GM19043 (cell line): Measurements from ENCODE around the gene MAGEA4.
"Not testable (repeated sequence)": the region's sequence is repeated elsewhere in the genome, so short reads cannot be mapped to it uniquely, and the experiment has no call there.

Experiments used
- ATAC-seq: cut with Tn5 transposase; IDR thresholded peaks from one replicate; pipeline ENCODE4 v1.9.1; 2021; ENCODE audit warnings: low read depth; ENCODE audit not compliant: unreplicated experiment

MAGEA4 gene, protein sequence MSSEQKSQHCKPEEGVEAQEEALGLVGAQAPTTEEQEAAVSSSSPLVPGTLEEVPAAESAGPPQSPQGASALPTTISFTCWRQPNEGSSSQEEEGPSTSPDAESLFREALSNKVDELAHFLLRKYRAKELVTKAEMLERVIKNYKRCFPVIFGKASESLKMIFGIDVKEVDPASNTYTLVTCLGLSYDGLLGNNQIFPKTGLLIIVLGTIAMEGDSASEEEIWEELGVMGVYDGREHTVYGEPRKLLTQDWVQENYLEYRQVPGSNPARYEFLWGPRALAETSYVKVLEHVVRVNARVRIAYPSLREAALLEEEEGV

DNA sequence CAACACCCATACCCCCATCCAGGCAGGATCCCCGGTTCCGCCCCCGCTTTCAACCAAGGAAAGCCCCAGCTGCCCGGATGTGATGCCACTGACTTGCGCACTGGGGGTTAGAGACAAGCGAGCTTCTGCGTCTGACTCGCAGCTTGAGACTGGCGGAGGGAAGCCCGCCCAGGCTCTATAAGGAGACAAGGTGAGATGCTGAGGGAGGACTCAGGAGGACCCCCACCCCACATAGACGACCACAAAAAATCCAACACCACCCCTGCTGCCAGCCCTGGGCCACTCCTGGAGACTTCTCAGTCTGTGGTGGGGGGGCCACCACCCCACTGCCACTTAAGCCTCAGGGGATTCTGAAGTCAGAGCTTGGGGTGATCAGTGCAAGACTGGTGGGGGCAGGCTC is at the start of gene MAGEA4:
Gene MAGEA4 (plus strand): TSS at position 110 of the 400 bp plus-strand sequence. CDS start 10,776 bp downstream, outside the sequence.
- ATAC-seq, result no peak

DNA sequence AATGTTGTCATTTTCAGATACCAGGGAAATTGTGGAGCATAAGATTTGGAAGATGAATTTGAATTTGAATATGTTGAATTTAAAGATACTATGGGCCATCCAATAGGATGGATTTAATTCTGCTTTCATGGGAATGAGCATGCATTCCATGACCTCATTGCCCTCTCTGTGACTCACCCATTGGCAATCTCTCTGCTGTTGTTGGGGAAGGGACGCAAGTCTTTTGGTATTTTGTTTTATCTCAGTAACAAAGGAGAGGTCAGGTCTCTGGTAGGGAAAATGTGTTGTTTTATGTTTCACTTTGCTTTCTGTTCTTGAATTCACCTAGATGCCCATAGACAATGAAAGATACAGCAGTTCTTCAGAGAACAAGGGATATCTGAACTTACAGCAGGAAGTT is 42.1 kb upstream of the MAGEA4 start:
- ATAC-seq, result no peak

DNA sequence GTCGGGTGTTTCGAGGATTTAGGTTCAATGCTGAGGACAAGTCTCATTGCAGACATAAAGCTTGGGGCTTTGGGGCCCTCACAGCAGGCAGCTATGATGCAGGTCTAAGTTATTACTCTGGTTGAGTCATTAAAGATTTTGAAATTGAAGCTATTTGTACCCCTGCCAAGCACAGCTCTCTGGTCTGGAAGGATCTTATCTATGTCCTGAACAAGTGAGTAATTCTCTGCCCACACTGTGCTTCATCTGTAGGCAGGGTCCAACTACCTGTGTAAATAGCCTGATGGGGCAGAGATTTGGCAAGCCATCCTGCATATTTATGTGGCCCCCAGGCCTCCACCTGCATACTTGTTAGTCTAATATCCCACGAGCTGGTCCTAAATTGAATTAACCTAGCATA is 41.4 kb upstream of the MAGEA4 start:
- ATAC-seq, result no peak

DNA sequence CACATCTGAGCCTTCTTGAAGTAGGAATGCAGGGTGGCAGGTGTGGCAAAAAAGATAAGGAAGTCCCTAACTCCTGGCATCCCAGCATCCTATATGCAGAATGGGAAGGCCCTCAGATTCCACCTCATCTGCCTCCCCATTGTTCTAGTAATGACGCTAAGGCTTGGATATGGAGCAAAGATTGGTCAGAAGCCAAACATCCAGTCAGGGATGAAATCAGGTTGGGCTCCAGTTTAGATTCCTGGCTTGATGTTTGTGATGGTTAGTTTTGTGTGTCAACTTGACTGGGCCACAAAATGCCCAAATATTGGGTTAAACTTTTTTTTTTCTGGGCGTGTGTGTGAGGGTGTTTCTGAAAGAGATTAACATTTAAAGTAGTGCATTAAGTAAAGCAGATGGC is 39.6 kb upstream of the MAGEA4 start:
- ATAC-seq, result no peak

DNA sequence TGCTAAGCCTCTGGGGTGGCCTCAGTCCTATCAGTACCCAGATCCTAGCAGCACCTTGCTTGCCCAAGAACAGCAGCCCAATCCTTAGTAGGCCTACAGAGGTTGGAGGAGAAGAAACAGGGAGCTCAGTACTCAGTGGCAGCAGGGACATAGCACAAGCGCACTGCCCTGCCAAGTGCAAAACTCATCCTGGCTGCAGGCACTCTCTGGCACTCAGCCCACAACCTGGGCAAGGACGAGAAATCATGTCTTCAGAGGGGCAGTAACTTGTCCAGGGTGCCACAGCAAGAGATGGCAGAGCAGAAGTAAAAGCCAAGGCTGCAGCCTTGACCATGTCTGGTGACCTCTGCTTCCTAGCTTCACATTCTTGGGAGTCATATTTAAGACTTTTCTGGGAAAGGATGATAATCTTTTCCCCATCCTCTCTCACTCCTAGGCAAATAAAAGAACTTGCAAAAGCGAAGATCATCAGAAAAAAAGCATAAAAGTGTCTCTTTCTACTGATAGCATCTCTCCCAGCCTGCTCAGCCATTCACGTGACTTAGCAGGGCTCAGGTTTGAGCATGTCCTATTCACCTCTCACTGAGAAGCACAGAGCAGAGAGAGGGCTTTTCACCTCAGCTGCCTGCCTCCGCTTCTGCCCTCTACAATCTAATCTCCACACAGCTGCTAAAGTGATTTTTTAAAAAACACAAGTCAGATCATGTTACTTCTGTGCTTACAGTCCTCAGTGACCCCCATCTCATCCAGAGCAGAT is 37.2 kb upstream of the MAGEA4 start:
- no peak for ATAC-seq

DNA sequence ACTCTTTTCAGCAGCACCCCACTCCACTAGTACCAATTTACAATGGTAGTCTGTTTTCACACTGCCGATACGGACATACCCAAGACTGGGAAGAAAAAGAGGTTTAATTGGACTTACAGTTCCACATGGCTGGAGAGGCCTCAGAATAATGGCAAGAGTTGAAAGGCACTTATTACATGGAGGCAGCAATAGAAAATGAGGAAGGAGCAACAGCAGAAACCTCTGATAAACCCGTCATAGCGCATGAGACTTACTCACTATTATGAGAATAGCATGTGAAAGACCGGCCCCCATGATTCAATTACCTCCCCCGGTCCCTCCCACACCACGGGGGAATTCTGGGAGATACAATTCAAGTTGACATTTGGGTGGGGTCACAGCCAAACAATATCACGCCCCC is 34.1 kb upstream of the MAGEA4 start:
- no peak for ATAC-seq

DNA sequence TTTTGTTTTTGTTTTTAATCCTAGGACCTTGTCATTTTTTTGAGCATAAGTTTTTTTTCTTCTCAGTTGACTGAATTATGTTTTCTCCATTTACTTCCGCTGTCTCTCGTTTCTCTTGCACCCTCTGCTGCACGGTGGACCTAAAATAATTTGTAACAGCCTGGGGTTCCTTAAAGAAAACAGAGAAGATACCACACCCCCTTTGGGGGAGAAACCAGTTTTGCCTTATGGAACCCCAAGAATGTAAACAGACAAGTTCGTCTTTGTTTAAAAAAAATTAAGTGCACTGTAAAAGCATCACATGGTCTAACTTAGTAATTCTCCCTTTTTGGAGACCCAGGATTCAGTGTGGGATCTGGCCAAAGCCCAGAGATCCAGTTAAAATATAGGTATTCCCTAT is 32.8 kb upstream of the MAGEA4 start:
- ATAC-seq, result no peak

DNA sequence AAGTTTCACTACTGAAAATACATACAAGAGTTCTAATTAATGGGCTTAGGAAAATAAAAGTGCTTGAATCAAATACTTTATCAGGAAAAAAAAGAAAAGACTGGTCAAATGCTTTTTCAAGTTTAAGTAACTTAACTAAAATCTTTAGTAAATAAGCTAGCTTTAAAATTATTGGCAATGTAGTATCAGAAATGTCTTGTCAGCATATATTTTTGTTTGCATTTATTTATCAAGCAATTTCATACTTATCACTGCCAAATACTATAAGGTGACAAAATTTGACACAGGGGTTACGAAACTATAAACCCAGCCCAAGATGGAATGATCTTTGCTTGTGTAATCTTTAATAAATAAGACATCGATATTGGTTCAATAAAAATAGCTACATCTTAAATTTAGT is 31.8 kb upstream of the MAGEA4 start:
- ATAC-seq, result no peak

DNA sequence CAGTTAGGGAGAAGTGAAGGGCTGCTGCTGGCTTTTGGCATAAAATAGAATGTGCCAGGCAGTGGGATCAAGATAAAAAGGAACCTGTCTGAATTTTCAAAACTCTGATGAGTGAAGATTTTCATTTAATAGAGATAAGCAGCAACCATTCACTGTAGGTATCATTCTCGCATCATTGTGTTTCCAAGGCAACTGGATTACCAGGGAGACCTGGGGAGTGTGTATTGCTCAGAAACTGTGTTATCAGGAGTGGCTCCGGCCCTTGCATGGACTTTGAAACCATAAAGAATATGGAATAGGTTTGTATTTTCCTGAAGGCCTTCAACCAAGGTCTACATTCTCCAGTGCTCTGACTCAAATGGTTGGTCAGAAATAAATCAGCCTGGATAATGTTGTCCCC is 23.3 kb upstream of the MAGEA4 start:
- ATAC-seq, result no peak

DNA sequence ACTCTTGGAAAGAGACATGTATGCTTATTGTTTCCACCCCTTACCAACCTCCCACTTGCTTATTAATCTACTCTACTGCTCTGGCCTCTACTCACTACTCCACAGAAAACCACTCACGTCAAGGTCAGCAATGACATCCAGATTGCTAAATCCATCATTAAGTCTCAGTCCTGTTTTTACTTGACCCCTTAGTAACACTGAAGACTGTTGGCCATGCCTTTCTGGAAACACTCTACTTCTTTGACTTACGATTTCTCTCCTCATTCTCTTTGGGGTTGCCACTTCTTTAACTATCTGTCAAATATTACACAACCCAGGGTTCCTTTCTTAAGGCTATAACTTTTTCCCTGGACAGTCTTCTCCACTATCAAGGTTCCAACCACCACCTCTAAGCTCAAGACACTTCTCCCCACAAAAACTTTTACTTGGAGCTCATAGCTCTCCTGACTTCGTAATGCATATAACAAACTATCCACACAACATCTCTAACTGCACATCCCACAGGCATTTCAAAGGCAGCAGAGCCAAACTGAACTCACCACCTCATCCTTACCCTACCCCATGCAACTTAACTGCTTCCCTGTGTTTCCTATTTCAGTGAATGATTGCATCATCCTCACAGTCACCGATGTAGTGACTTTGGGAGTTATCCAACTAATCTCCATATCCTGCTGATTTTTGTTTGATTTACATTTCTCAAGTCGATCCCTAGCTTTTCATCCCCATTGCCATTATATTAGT is 15.8 kb upstream of the MAGEA4 start:
- no peak for ATAC-seq

DNA sequence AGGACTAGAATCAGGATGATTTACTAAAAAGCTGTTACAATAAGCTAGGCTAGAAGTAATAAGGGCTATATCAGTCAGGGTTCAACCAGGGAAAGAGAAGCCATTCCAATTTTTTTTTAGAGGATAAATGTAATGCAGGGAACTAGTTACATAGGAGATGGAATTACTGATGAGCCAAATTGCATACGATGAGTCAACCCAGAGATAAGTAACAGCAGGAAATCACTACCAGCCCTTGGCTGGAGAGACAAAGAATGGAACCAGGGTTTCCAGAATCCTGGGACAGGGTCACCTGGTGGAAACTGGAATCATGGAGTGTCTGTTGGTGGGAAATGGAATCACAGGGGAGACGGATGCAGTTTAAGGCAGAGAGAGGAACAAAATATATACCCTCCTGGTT is 13.1 kb upstream of the MAGEA4 start:
- no peak for ATAC-seq

DNA sequence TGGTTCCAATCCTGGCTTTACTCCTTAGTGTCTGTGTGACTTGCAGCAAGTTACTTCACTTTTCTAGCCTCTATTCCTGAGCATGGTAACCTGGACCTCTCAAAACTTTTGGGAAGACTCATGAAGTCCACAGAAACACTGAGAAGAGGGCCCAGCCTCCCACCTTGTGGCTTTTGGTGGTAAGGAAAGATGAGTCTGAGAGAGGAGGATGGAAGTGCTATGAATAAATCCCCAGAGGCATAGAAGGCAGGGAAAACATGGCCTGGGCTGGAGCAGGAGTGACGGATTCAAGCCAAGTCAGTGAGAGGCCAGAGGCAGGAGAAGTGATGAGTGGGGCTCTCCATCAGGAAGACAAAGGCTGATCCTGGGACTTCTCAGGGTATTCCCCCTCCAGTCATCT is 10.9 kb upstream of the MAGEA4 start:
- no peak for ATAC-seq

DNA sequence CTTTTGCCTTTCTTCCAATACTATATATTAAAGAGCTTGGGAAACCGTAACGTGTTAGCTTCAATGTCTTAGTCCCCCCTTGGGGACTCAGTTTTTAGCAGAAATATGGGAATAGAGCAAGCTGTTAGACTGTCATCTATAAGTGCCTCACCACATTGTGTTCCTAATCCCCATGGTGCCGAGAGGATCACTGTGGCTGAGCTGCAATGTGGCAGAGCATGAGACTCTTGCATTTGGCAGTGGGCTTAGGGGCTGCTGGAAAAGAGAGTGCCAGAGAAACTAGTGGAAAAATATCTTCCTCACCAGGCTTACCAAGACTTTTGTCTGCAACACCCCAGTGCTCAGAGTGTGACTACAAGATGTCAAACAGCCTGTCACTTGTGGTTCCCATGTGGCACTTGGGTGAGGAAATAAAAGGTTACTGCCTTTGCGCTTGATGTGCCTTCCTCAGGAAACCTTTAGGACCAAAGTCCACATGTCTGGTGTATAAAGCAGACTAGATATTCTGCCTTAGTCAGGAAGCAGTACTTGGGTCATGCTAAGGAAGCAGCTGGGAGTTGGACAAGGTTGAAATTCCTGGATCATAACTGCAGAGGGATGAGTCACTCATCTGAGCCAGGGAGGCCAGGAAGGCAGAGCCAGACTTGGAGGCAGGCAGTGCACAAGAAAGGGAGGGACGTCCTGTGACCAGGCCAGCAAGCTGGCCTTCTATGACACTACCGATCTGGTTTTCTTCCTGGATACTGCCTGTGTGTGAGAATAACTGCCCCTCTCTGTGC is 9.7 kb upstream of the MAGEA4 start:
- no peak for ATAC-seq

DNA sequence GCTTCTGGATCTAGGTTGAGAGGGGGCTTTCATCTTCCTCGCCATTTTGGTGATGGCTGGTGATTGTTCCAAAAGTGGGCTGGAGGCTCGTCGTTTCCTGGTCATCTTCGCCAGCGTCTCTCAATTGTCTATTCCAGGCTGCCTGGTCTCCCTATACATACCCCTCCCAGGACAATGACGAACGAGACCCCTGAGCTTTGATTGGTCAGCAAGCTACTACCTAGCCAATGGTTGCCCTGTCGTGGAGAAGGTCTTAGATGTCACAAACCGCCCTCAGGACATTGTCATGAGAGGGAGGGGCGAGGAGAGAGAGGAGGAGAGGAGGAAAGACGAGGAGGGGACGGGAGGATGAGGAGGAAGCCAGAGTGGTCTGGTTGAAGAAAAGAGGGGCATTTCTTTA is 7.7 kb upstream of the MAGEA4 start:
- ATAC-seq, result no peak

DNA sequence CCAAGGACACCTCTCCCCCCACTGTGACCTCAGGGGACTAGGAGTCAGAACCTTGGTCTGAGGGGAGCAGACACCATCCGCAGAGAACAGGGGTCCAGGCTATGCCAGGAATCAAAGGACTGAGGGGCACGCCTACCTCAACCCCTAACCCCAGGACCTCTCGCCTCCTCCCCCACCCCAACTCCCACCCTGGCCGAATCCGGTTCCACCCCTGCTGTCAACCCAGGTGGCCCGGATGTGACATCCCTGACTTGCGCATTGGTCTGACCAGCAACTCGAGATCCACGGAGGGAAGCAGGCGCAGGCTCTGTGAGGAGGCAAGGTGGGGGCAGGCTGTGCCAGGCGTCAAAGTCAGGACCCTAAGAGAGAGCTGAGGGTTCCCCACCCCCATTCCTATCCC is 468 bp upstream of the MAGEA4 start:
- no peak for ATAC-seq

DNA sequence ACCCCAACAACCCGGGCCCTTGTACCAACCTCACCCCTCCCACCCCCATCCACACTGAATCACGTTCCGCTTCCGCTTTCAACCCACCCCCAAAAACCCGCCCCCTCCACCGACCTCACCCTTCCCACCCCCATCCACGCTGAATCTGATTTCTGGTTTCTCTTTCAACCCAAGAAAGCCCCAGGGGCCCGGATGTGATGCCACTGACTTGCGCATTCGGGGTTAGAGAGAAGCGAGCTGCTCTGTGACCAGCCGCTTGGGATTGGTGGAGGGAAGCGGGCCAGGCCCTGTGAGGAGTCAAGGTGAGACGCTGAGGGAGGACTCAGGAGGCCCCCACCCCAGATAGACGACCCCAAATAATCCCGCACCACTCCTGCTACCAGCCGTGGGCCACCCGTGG is 6.0 kb downstream of the MAGEA4 start:
- not testable (repeated sequence) for ATAC-seq

DNA sequence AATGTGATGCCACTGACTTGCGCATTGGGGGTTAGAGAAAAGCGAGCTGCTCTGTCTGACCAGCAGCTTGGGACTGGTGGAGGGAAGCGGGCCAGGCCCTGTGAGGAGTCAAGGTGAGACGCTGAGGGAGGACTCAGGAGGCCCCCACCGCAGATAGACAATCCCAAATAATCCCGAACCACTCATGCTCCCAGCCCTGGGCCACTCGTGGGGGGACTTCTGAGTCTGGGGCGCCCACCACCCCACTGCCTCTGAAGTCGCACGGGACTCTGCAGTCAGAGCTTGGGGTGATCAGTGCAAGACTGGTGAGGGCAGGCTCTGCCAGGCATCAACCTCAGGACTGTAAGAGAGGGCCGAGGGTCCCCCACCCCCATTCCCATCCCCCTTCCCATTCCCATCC is 6.9 kb downstream of the MAGEA4 start:
- ATAC-seq, result no peak

DNA sequence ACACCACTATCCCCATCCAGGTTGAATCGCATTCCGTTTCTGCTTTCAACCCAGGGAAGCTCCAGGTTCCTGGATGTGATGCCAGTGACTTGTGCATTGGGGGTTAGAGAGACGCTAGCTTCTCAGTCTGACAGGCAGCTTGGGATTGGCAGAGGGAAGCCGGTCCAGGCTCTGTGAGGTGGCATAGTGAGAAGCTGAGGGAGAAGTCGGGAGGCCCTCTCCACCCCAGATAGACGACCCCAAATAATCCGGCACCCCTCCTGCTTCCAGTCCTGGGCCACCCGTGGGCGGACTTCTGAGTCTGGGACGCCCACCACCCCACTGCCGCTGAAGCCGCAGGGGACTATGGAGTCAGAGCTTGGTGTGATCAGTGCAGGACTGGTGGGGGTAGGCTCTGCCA is 7.4 kb downstream of the MAGEA4 start:
- ATAC-seq, result no peak

DNA sequence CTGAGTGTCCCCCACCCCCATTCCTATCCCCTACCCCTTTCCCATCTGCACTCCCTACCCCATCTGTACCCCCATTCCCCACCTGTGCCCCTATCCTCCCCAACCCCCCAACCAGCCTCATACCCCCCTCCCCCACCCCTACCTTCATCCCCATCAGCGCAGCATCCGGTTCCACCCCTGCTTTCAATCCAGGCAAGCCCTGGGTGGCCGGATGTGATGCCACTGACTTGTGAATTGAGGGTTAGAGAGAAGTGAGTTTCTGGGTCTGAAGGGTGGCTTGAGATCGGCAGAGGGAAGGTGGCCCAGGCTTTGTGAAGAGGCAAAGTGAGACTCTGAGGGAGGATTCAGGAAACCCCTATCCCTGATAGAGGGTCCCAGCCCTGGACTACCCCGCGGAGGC is 7.8 kb downstream of the MAGEA4 start:
- no peak for ATAC-seq

DNA sequence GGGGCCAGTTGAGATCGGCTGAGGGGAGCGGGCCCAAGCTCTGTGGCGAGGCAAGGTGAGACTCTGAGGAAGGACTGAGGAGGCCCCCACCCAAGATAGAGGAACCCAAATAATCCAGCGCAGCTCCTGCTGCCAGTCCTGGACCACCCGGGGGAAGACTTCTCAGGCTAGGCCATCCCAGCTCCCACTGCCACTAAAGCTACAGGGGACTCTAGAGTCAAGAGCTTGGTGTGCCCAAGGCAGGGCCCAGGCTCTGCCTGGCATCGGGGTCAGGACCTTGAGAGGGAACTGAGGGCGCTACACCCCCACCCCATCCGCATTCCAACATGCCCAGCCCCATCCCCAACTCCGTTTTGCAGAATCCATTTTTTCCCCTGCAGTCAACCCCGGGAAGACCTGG is 8.6 kb downstream of the MAGEA4 start:
- ATAC-seq, result no peak

DNA sequence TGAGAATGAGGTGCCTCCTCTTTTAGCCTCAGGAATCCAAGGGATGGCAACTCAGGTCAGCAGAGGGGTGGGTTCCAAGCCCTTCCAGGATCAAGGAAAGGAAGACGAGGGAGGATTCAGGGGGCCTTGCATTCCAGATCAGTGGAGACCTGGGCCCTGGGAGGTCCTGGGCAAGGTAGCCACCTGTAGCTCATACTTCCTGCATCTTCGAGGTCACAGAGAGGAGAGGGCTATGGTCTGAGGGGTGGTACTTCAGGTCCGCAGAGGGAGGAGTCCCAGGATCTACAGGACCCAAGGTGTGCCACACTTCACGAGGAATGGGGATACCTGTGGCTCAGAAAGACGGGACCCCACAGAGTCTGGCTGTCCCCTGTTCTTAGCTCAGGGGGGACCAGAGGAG is 9.2 kb downstream of the MAGEA4 start:
- no peak for ATAC-seq
